HepG2 (cell line): ENCODE data around the gene ITGAE. TPM values are rescaled to one million over a fixed set of nuclear protein-coding genes. Genes with fewer than 3 reads are reported as not detected.

Experiments
- AGO1 ChIP-seq: fragments of 200-400 bp; formaldehyde crosslinking; IDR thresholded peaks from 2 replicates; pipeline ENCODE4 v1.6.1; 2017; ENCODE audit warnings: mild to moderate bottlenecking, low read depth, low read length, moderate library complexity; ENCODE audit not compliant: poor library complexity, severe bottlenecking
- DDIT3 ChIP-seq: sonication (generic); formaldehyde crosslinking; IDR thresholded peaks from 2 replicates; pipeline ENCODE4 v1.4.0; 2020; ENCODE audit warnings: mild to moderate bottlenecking, missing genetic modification reagents
- ERF ChIP-seq: IDR thresholded peaks from 2 replicates; pipeline ENCODE4 v1.6.1; 2018; ENCODE audit warnings: missing biosample characterization, missing genetic modification reagents
- ETV6 ChIP-seq: sonication (generic); formaldehyde crosslinking; conservative IDR thresholded peaks from 2 replicates; pipeline ENCODE4 v1.4.0; 2020; ENCODE audit warnings: missing genetic modification reagents
- KAT2B ChIP-seq: fragments of 150-350 bp; IDR thresholded peaks from 2 replicates; pipeline ENCODE4 v1.6.1; 2014; ENCODE audit warnings: low read depth, low read length, borderline replicate concordance
- MXD1 ChIP-seq: sonication (generic); formaldehyde crosslinking; IDR thresholded peaks from 2 replicates; pipeline ENCODE4 v1.4.0; 2020; ENCODE audit warnings: mild to moderate bottlenecking, missing genetic modification reagents
- NR1H2 ChIP-seq: sonication (generic); formaldehyde crosslinking; IDR thresholded peaks from 2 replicates; pipeline ENCODE4 v1.8.1; 2022; ENCODE audit warnings: low read depth, missing genetic modification reagents, borderline replicate concordance
- PBX2 ChIP-seq: IDR thresholded peaks from 2 replicates; pipeline ENCODE4 v1.6.1; 2016; ENCODE audit warnings: control low read depth
- SNRNP70 ChIP-seq: fragments of 200-400 bp; formaldehyde crosslinking; IDR thresholded peaks from 2 replicates; pipeline ENCODE4 v1.6.1; 2017; ENCODE audit warnings: mild to moderate bottlenecking, low read depth, low read length, moderate library complexity
- SOX6 ChIP-seq, 2 experiments: fragments of 450-650 bp in 1 of 2; sonication (generic) in 1 of 2; formaldehyde crosslinking in 1 of 2; IDR thresholded peaks; 2 replicates each; pipeline versions ENCODE4 v1.4.0 to v1.6.1; 2017 to 2020; ENCODE audit warnings: antibody characterized with exemption in 1 of 2, mild to moderate bottlenecking in 1 of 2, missing genetic modification reagents in 1 of 2
- TCF7L2 ChIP-seq: IDR thresholded peaks from 2 replicates; pipeline ENCODE4 v1.6.1; 2011; ENCODE audit warnings: mild to moderate bottlenecking, low read depth, low read length, moderate library complexity
- YEATS4 ChIP-seq: sonication (generic); formaldehyde crosslinking; IDR thresholded peaks from 2 replicates; pipeline ENCODE4 v1.4.0; 2020; ENCODE audit warnings: missing genetic modification reagents, borderline replicate concordance
- ZBTB21 ChIP-seq: sonication (generic); formaldehyde crosslinking; IDR thresholded peaks from 2 replicates; pipeline ENCODE4 v1.4.0; 2020; ENCODE audit warnings: missing genetic modification reagents
- ZFP91 ChIP-seq: sonication (generic); formaldehyde crosslinking; IDR thresholded peaks from 2 replicates; pipeline ENCODE4 v1.9.0; 2022; ENCODE audit warnings: missing genetic modification reagents, mild to moderate bottlenecking, borderline replicate concordance
- ZNF143 ChIP-seq: sonication (generic); formaldehyde crosslinking; IDR thresholded peaks from 2 replicates; pipeline ENCODE4 v1.4.0; 2020; ENCODE audit warnings: missing genetic modification reagents
- ZNF34 ChIP-seq: sonication (generic); formaldehyde crosslinking; IDR thresholded peaks from 2 replicates; pipeline ENCODE4 v1.4.0; 2020; ENCODE audit warnings: mild to moderate bottlenecking, missing genetic modification reagents, borderline replicate concordance
- ZNF543 ChIP-seq: sonication (generic); formaldehyde crosslinking; IDR thresholded peaks from 2 replicates; pipeline ENCODE4 v1.4.0; 2020; ENCODE audit warnings: mild to moderate bottlenecking, missing genetic modification reagents
- ZNF598 ChIP-seq: sonication (generic); formaldehyde crosslinking; IDR thresholded peaks from 2 replicates; pipeline ENCODE4 v1.5.1; 2020; ENCODE audit warnings: mild to moderate bottlenecking, missing genetic modification reagents, borderline replicate concordance
- ZNF703 ChIP-seq: sonication (generic); formaldehyde crosslinking; IDR thresholded peaks from 2 replicates; pipeline ENCODE4 v1.5.1; 2020; ENCODE audit warnings: missing genetic modification reagents, mild to moderate bottlenecking, moderate library complexity, borderline replicate concordance
- ZNF709 ChIP-seq: sonication (generic); formaldehyde crosslinking; IDR thresholded peaks from 2 replicates; pipeline ENCODE4 v1.5.0; 2020; ENCODE audit warnings: mild to moderate bottlenecking, missing genetic modification reagents
- ZNF788 ChIP-seq: sonication (generic); formaldehyde crosslinking; IDR thresholded peaks from 2 replicates; pipeline ENCODE4 v1.5.0; 2020; ENCODE audit warnings: mild to moderate bottlenecking, missing genetic modification reagents, borderline replicate concordance
- ZNF800 ChIP-seq: sonication (generic); formaldehyde crosslinking; IDR thresholded peaks from 2 replicates; pipeline ENCODE4 v1.4.0; 2020; ENCODE audit warnings: missing genetic modification reagents
- ZSCAN30 ChIP-seq: sonication (generic); formaldehyde crosslinking; IDR thresholded peaks from 2 replicates; pipeline ENCODE4 v1.5.0; 2020; ENCODE audit warnings: mild to moderate bottlenecking, missing genetic modification reagents
- ZZZ3 ChIP-seq: sonication (generic); formaldehyde crosslinking; IDR thresholded peaks from 2 replicates; pipeline ENCODE4 v1.4.0; 2020; ENCODE audit warnings: missing genetic modification reagents, mild to moderate bottlenecking, borderline replicate concordance
- polyA plus RNA-seq, 8 experiments: library from polyadenylated mRNA; depleted of rRNA in 3 of 8; stranded (reverse) in 7 of 8; unstranded in 1 of 8; fragments of >200 nt; fragmentation: Illumina TruSeq in 4 of 8; extraction: Trizol in 4 of 8; gene quantifications; 2 replicates each; pipeline versions ENCODE4 v1.2.1 to v1.2.3, GENCODE V29; 2011 to 2016; ENCODE audit warnings: low read depth in 4 of 8, missing spikeins in 1 of 8, mixed read lengths in 1 of 8; ENCODE audit not compliant: insufficient read depth in 1 of 8
- total RNA-seq, 5 experiments: library from RNA; depleted of rRNA; stranded (reverse); fragments of >200 nt; fragmentation: Illumina TruSeq; extraction: Trizol; gene quantifications; 2 replicates each; pipeline ENCODE4 v1.2.3, GENCODE V29; 2016; ENCODE audit warnings: low read depth in 1 of 5

Gene ITGAE
- total and polyA plus RNA-seq, 2 of the 13 experiments (the other 11 are each of a cell fraction or from before 2014, with no cell fraction given) = 42.3 to 49.0 TPM

GRCh38 chr17:3795390-3796102 is 5.4 kb downstream of the ITGAE start (continued):
- peak; percentile 15; the same call in 1 of the 2 replicates for TF ChIP-seq ZFP91 (CRISPR knock-in tag)
- TF ChIP-seq ZNF703 = no peak; the same call in 1 of the 2 replicates
- TF ChIP-seq ZNF34 = no peak
- TF ChIP-seq SNRNP70 = no peak
- TF ChIP-seq DDIT3 (CRISPR knock-in tag) = no peak
- no peak for TF ChIP-seq ZNF143 (CRISPR knock-in tag)
- no peak; the same call in 1 of the 2 replicates for TF ChIP-seq ETV6 (CRISPR knock-in tag)
- TF ChIP-seq YEATS4 (CRISPR knock-in tag) = no peak
- no peak for TF ChIP-seq SOX6 (IDR thresholded peaks at IDR 0.05)
- peak; percentile 43 for TF ChIP-seq SOX6 (CRISPR knock-in tag; IDR thresholded peaks at IDR 0.05)
- TF ChIP-seq AGO1 = no peak
- no peak for TF ChIP-seq MXD1 (CRISPR knock-in tag)
- TF ChIP-seq ZNF788 (CRISPR knock-in tag) = peak; percentile 74; the same call in 1 of the 2 replicates
- no peak for TF ChIP-seq ZNF709 (CRISPR knock-in tag)
- TF ChIP-seq PBX2 (CRISPR knock-in tag) = no peak
- TF ChIP-seq KAT2B = no peak
- no peak for TF ChIP-seq ERF (CRISPR knock-in tag)
- TF ChIP-seq ZBTB21 (CRISPR knock-in tag) = no peak
- no peak for TF ChIP-seq ZSCAN30 (CRISPR knock-in tag)
- no peak for TF ChIP-seq ZNF543 (CRISPR knock-in tag)
- no peak for TF ChIP-seq NR1H2 (CRISPR knock-in tag)
- no peak for TF ChIP-seq ZNF800
- no peak for TF ChIP-seq ZZZ3 (CRISPR knock-in tag)
- no peak for TF ChIP-seq ZNF598 (CRISPR knock-in tag)
- TF ChIP-seq TCF7L2 = no peak
